B cell (primary cell): Measurements from ENCODE around the gene CHRM1. TPM values are rescaled to one million over a fixed set of nuclear protein-coding genes. Genes with fewer than 3 reads are reported as not detected.

Experiments
- ATAC-seq: fragments of 200-7000 bp; cut with Tn5 transposase; one replicate; pipeline ENCODE4 v1.10.0; 2021; ENCODE audit warnings: low read depth, mild to moderate bottlenecking, moderate number of reproducible peaks, moderate library complexity
- CTCF ChIA-PET: fragments of 350-600 bp; sonication (Branson Sonifier 250); formaldehyde crosslinking; loops from one replicate; lab custom pipeline; 2021; ENCODE audit warnings: antibody characterized with exemption, inconsistent platforms; lab: Charles Lee
- POLR2A ChIA-PET: fragments of 350-600 bp; sonication (Branson Sonifier 250); formaldehyde crosslinking; loops from one replicate; lab custom pipeline; 2021; ENCODE audit warnings: antibody characterized with exemption; lab: Charles Lee
- DNase-seq: peaks from one replicate; pipeline ENCODE4 v3.0.0; 2013
- H2AFZ ChIP-seq: 2 replicates; pipeline ENCODE4 v1.6.1; 2012; ENCODE audit warnings: mild to moderate bottlenecking, low read depth, low read length; ENCODE audit not compliant: insufficient read depth, poor library complexity, severe bottlenecking
- H3K27ac ChIP-seq, 2 donors: 1 replicate in 1 of 2; 2 replicates in 1 of 2; pipeline ENCODE4 v1.5.1; 2012 to 2013; ENCODE audit warnings: low read length in 2 of 2, mild to moderate bottlenecking in 2 of 2, moderate library complexity in 1 of 2
- H3K27me3 ChIP-seq, 4 experiments: fragments of 200-600 bp in 1 of 4; sonication (generic) in 1 of 4; replicated peaks in 1 of 4; 1 replicate in 2 of 4; 2 replicates in 2 of 4; pipeline versions ENCODE4 v1.6.1 to v1.7.0; 2013 to 2016; ENCODE audit warnings: low read length in 3 of 4, mild to moderate bottlenecking in 2 of 4, mixed read lengths in 1 of 4, moderate library complexity in 1 of 4; ENCODE audit not compliant: insufficient read depth in 4 of 4, control insufficient read depth in 3 of 4; ENCODE audit errors: control extremely low read depth in 1 of 4
- H3K36me3 ChIP-seq, 2 experiments: replicated peaks in 1 of 2; 1 replicate in 1 of 2; 2 replicates in 1 of 2; pipeline versions ENCODE4 v1.6.1 to v1.7.1; 2013; ENCODE audit warnings: low read length in 1 of 2; ENCODE audit not compliant: insufficient read depth in 2 of 2, control insufficient read depth in 1 of 2; ENCODE audit errors: control extremely low read depth in 1 of 2, extremely low read depth in 1 of 2
- H3K4me1 ChIP-seq, 2 donors: fragments of 200-600 bp in 1 of 2; sonication (generic) in 1 of 2; 1 replicate in 1 of 2; 2 replicates in 1 of 2; pipeline versions ENCODE4 v1.5.1 to v1.6.1; 2013 to 2017; ENCODE audit warnings: low read length in 2 of 2; ENCODE audit not compliant: control insufficient read depth in 2 of 2, insufficient read depth in 2 of 2
- H3K4me2 ChIP-seq: replicated peaks from 2 replicates; pipeline ENCODE3; 2012; ENCODE audit warnings: mild to moderate bottlenecking, low read depth, low read length; ENCODE audit not compliant: poor library complexity, severe bottlenecking
- H3K4me3 ChIP-seq, 5 experiments: fragments of 200-600 bp in 1 of 5; sonication (generic) in 1 of 5; 1 replicate in 3 of 5; 2 replicates in 2 of 5; pipeline versions ENCODE4 v1.5.1 to v1.7.0; 2011 to 2016; ENCODE audit warnings: low read length in 4 of 5, mild to moderate bottlenecking in 4 of 5, low read depth in 2 of 5, control low read depth in 1 of 5, moderate library complexity in 1 of 5; ENCODE audit not compliant: insufficient read depth in 1 of 5; ENCODE audit errors: control extremely low read depth in 1 of 5, extremely low read depth in 1 of 5
- H3K79me2 ChIP-seq: fragments of 200-600 bp; sonication (generic); one replicate; pipeline ENCODE4 v1.6.0; 2016; ENCODE audit warnings: low read length; ENCODE audit not compliant: control insufficient read depth, insufficient read depth
- H3K9ac ChIP-seq: fragments of 200-600 bp; sonication (generic); 2 replicates; pipeline ENCODE4 v1.6.1; 2017; ENCODE audit warnings: mild to moderate bottlenecking, low read length, moderate library complexity
- H3K9me3 ChIP-seq, 3 donors: one replicate each; pipeline versions ENCODE4 v1.6.1 to v1.7.1; 2013; ENCODE audit warnings: low read length in 2 of 3; ENCODE audit not compliant: control insufficient read depth in 2 of 3, insufficient read depth in 1 of 3; ENCODE audit errors: control extremely low read depth in 1 of 3
- H4K20me1 ChIP-seq: 2 replicates; pipeline ENCODE4 v1.6.0; 2012; ENCODE audit warnings: mild to moderate bottlenecking, low read length; ENCODE audit not compliant: insufficient read depth, control insufficient read depth, poor library complexity, severe bottlenecking
- H3K27ac Mint-ChIP-seq: one replicate; pipeline ENCODE4 v1.8.0; 2021; ENCODE audit warnings: mixed read lengths
- H3K27me3 Mint-ChIP-seq: one replicate; pipeline ENCODE4 v1.8.0; 2021; ENCODE audit warnings: mixed read lengths
- H3K4me1 Mint-ChIP-seq: one replicate; pipeline ENCODE4 v1.8.0; 2021; ENCODE audit warnings: mixed read lengths
- H3K4me3 Mint-ChIP-seq: one replicate; pipeline ENCODE4 v1.8.0; 2021; ENCODE audit warnings: mixed read lengths
- H3K9me3 Mint-ChIP-seq: one replicate; pipeline ENCODE4 v1.8.0; 2022; ENCODE audit warnings: mixed read lengths; ENCODE audit not compliant: insufficient read depth
- CTCF ChIP-seq: fragments of 200-600 bp; IDR thresholded peaks from one replicate; pipeline ENCODE4 v1.8.0; 2022; ENCODE audit warnings: antibody characterized with exemption, mild to moderate bottlenecking
- EZH2 ChIP-seq: IDR thresholded peaks from 2 replicates; pipeline ENCODE4 v1.6.1; 2012; ENCODE audit warnings: borderline replicate concordance, low read depth, mild to moderate bottlenecking, moderate library complexity, low read length; ENCODE audit not compliant: insufficient read depth, poor library complexity, severe bottlenecking
- WGBS: methylation state at CpG from one replicate; pipeline ENCODE4 v1.1.5; 2013; ENCODE audit warnings: missing lambda C conversion rate; ENCODE audit not compliant: insufficient coverage; 5-methylcytosine and 5-hydroxymethylcytosine counted together
- intact Hi-C: fragments of 100-400 bp; cut with micrococcal nuclease; formaldehyde crosslinking; loops from one replicate; pipeline ENCODE4 v1.10.0; 2022
- polyA plus RNA-seq: library from polyadenylated mRNA; depleted of rRNA; stranded (reverse); fragments of >200 nt; gene quantifications from 2 replicates; pipeline ENCODE4 v1.2.3, GENCODE V29; 2012
- total RNA-seq, 2 donors: library from RNA; stranded (reverse); fragments of 120-200 nt in 1 of 2; gene quantifications; 1 replicate in 1 of 2; 2 replicates in 1 of 2; pipeline versions ENCODE4 v1.2.3 to v1.2.4, GENCODE V29; 2013 to 2022

Gene CHRM1
- total and polyA plus RNA-seq, 2 donors (not counting 1 experiment from before 2014, with no cell fraction given): not detected

- Histone ChIP-seq H3K4me1 (peaks cover 39 to 41% of the 10 kb centered on the region in 2 donors), H4K20me1 (no peaks in the 10 kb centered on the region), H3K27me3 (peaks cover 0 to 64% (median 38%) of the 10 kb centered on the region in 4 experiments), H3K4me3 (no peak overlapping the region), H2AFZ (no peak overlapping the region), H3K36me3 (no peaks in the 10 kb centered on the region), H3K9me3 (peaks cover 0 to 28% (median 0%) of the 10 kb centered on the region in 3 donors), H3K79me2 (no peaks in the 10 kb centered on the region), H3K27ac (no peak overlapping the region), H3K4me2 (peak overlapping the region; percentile 88), H3K9ac (no peak overlapping the region)
- DNase-seq (peak; percentile 31), ATAC-seq (no peak)
- H3K27me3 Mint-ChIP-seq: peaks cover 66% of the 10 kb centered on the region
- peaks cover 37% of the 10 kb centered on the region for H3K4me1 Mint-ChIP-seq
- ChIA-PET CTCF (interaction anchor here (1.6 kb wide), 1 partner anchor 17 kb away, joined by 5 read pairs; no protein-coding TSS in a partner anchor), POLR2A (interaction anchor here (0.6 kb wide), 1 partner anchor 35 kb away, joined by 5 read pairs; no protein-coding TSS in a partner anchor)
- H3K27ac Mint-ChIP-seq: no peak overlapping the region
- no peak for TF ChIP-seq CTCF
- TF ChIP-seq EZH2: no peak
- intact Hi-C loops: no loop called here
- peak overlapping the region; percentile 71 for H3K4me3 Mint-ChIP-seq
- H3K9me3 Mint-ChIP-seq: no peaks in the 10 kb centered on the region
- WGBS: 33% methylated on average over 10 of the region's 24 CpGs
These were observed 1.7 kb upstream of the CHRM1 start for GRCh38 chr11:62922653-62923431.

DNA sequence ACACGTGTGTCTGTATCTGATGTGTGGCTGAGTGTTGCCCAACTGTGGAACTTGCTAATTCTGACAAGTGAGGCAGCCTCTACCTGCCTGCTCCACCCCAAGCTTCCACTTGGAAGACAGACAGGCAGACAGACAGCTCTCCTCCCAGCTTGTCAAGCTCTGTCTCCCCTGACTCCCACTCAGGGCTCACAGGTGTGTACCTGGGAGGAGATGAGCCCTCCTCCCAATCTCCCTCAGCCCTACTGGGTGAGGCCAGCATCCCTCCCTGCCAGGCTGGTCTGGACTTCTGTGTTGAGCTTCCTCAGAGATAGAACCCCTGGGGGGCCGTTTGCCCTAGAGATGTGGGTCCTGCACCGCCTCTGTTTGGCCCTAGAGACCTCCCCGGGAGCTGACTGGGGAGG is 1.0 kb upstream of the CHRM1 start:
- Histone ChIP-seq H4K20me1 (no peaks in the 10 kb centered on the region), H3K4me2 (no peak overlapping the region), H3K27me3 (peaks cover 0 to 57% (median 32%) of the 10 kb centered on the region in 4 experiments), H2AFZ (no peak overlapping the region), H3K27ac (no peak overlapping the region), H3K79me2 (no peaks in the 10 kb centered on the region), H3K9me3 (peaks cover 0 to 28% (median 0%) of the 10 kb centered on the region in 3 donors), H3K4me1 (peaks cover 37 to 39% of the 10 kb centered on the region in 2 donors), H3K36me3 (no peaks in the 10 kb centered on the region), H3K9ac (no peak overlapping the region), H3K4me3 (no peak overlapping the region)
- ChIA-PET CTCF (interaction anchor here (1.6 kb wide), 1 partner anchor 16 kb away, joined by 5 read pairs; no protein-coding TSS in a partner anchor), POLR2A (no interaction called here)
- H3K9me3 Mint-ChIP-seq: no peaks in the 10 kb centered on the region
- intact Hi-C loops: no loop called here
- DNase-seq: no peak
- no peak overlapping the region for H3K27ac Mint-ChIP-seq
- peaks cover 32% of the 10 kb centered on the region for H3K4me1 Mint-ChIP-seq
- peaks cover 61% of the 10 kb centered on the region for H3K27me3 Mint-ChIP-seq
- TF ChIP-seq EZH2 (no peak), CTCF (no peak)
- no peak for ATAC-seq
- H3K4me3 Mint-ChIP-seq: peak overlapping the region; percentile 71
- WGBS: 33% methylated on average over 1 of the region's 4 CpGs
